Measurements from ENCODE around the gene BFSP2.

Gene BFSP2

GRCh38 chr3:133400006-133400515, at the start of gene BFSP2:
Gene BFSP2 (plus strand): TSS chr3:133400056. CDS start chr3:133400084, 28 bp downstream.
- no peak for DNase-seq (ENCODE audit: extremely low read depth in 1 of 2, low read depth in 1 of 2)

GRCh38 chr3:133354721-133355120, 45.1 kb upstream of the BFSP2 start:
- no peak for DNase-seq (ENCODE audit: extremely low read depth in 1 of 2, low read depth in 1 of 2)

- no peak for DNase-seq (ENCODE audit: extremely low read depth in 1 of 2, low read depth in 1 of 2)
These were observed 39.4 kb upstream of the BFSP2 start for GRCh38 chr3:133360476-133360875.

- DNase-seq (ENCODE audit: extremely low read depth in 1 of 2, low read depth in 1 of 2): no peak
These were observed 38.8 kb upstream of the BFSP2 start for GRCh38 chr3:133361011-133361410.

- no peak for DNase-seq (ENCODE audit: extremely low read depth in 1 of 2, low read depth in 1 of 2)
These were observed 38.4 kb upstream of the BFSP2 start for GRCh38 chr3:133361435-133361834.

GRCh38 chr3:133362539-133362938, 37.3 kb upstream of the BFSP2 start:
- DNase-seq (ENCODE audit: extremely low read depth in 1 of 2, low read depth in 1 of 2): no peak

GRCh38 chr3:133364704-133365103, 35.2 kb upstream of the BFSP2 start:
- no peak for DNase-seq (ENCODE audit: extremely low read depth in 1 of 2, low read depth in 1 of 2)

GRCh38 chr3:133366921-133367320, 32.9 kb upstream of the BFSP2 start:
- no peak for DNase-seq (ENCODE audit: extremely low read depth in 1 of 2, low read depth in 1 of 2)

GRCh38 chr3:133367403-133367802, 32.5 kb upstream of the BFSP2 start:
- no peak for DNase-seq (ENCODE audit: extremely low read depth in 1 of 2, low read depth in 1 of 2)

GRCh38 chr3:133367956-133368355, 31.9 kb upstream of the BFSP2 start:
- no peak for DNase-seq (ENCODE audit: extremely low read depth in 1 of 2, low read depth in 1 of 2)

- DNase-seq (ENCODE audit: extremely low read depth in 1 of 2, low read depth in 1 of 2): no peak
These were observed 31.3 kb upstream of the BFSP2 start for GRCh38 chr3:133368371-133369067.

GRCh38 chr3:133369068-133369440, 30.8 kb upstream of the BFSP2 start:
- no peak for DNase-seq (ENCODE audit: extremely low read depth in 1 of 2, low read depth in 1 of 2)

GRCh38 chr3:133371181-133371580, 28.7 kb upstream of the BFSP2 start:
- DNase-seq (ENCODE audit: extremely low read depth in 1 of 2, low read depth in 1 of 2): no peak

- DNase-seq (ENCODE audit: extremely low read depth in 1 of 2, low read depth in 1 of 2): no peak
These were observed 28.2 kb upstream of the BFSP2 start for GRCh38 chr3:133371676-133372075.

GRCh38 chr3:133374708-133375402, 25.0 kb upstream of the BFSP2 start:
- no peak for DNase-seq (ENCODE audit: extremely low read depth in 1 of 2, low read depth in 1 of 2)

GRCh38 chr3:133375403-133375745, 24.5 kb upstream of the BFSP2 start:
- no peak for DNase-seq (ENCODE audit: extremely low read depth in 1 of 2, low read depth in 1 of 2)

GRCh38 chr3:133376810-133377209, 23.0 kb upstream of the BFSP2 start:
- DNase-seq (ENCODE audit: extremely low read depth in 1 of 2, low read depth in 1 of 2): no peak

GRCh38 chr3:133377396-133377795, 22.5 kb upstream of the BFSP2 start:
- no peak for DNase-seq (ENCODE audit: extremely low read depth in 1 of 2, low read depth in 1 of 2)

GRCh38 chr3:133379926-133380325, 19.9 kb upstream of the BFSP2 start:
- no peak for DNase-seq (ENCODE audit: extremely low read depth in 1 of 2, low read depth in 1 of 2)

GRCh38 chr3:133380481-133381225, 19.2 kb upstream of the BFSP2 start:
- DNase-seq (ENCODE audit: extremely low read depth in 1 of 2, low read depth in 1 of 2): no peak

- no peak for DNase-seq (ENCODE audit: extremely low read depth in 1 of 2, low read depth in 1 of 2)
These were observed 18.3 kb upstream of the BFSP2 start for GRCh38 chr3:133381346-133382109.

All from activated CD8-positive, alpha-beta memory T cell treated with anti-CD3 and anti-CD28 coated beads for 1 hour (primary cell).